HG03442 (cell line): Measurements from ENCODE around the gene MKNK1.

ENCODE experiments used
- ATAC-seq: cut with Tn5 transposase; IDR thresholded peaks from one replicate; pipeline ENCODE4 v1.9.1; 2021; ENCODE audit warnings: mild to moderate bottlenecking, moderate library complexity; ENCODE audit not compliant: unreplicated experiment

Gene MKNK1

DNA sequence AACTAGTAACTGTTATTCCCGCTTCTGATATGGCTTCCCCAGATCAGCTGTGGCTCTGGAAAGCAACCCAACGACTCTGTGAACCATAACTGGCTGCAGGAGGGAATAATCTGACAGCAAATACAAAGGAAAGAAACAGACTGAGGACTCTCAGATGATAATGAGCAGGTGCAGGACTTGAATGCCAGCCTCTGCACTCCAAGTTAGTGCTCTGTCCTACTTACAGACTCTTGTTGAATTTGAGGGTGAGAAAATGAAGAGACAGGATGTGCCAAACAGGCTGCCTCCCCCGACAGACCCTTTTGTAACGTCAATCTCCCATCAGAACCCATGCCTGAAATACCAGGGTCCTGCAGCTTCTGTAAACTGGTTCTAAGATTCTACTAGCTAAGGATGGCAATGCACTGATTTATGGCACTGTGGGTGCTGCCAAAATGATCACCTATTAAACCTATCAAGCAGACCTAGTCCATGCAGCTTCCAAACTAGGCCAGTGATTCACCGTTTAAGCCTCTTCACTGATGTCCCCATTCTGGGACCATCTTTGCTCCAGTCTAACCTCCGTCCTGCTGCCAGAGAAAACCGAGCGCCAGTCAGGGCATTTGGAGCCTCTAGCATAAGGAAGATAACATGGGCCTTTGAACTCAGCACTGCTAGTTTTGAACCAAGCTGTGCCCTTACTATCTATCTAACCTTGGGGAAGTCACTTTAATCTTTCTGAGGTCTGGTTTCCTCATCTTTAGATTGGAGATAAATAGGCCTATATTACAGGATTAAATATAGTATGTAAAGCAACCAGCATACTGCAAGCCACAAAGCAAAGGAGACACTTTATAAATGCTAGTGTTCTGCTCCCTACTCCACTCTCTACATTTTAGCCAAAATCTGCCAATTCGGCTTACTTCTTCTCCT lies 4.8 kb downstream of the MKNK1 start:
- ATAC-seq = no peak

DNA sequence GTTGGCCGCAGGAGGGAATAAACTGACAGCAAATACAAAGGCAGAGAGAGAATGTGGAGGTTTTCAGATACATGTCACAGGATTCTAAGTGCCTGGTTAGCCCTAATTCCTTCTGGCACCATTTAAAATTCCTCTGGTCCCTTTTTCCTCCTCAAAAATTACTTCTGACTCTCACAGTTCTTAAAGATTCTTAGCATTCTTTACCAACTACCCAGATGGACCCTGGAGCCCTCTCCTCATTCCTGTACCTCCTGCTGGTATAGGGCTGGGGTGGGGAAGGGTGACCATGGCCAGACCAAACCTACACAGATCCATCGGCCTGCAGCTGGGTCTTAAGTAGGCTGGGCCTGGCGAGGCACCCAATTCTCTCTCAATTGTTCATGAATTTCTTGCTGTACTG lies 7.2 kb downstream of the MKNK1 start:
- ATAC-seq = no peak

DNA sequence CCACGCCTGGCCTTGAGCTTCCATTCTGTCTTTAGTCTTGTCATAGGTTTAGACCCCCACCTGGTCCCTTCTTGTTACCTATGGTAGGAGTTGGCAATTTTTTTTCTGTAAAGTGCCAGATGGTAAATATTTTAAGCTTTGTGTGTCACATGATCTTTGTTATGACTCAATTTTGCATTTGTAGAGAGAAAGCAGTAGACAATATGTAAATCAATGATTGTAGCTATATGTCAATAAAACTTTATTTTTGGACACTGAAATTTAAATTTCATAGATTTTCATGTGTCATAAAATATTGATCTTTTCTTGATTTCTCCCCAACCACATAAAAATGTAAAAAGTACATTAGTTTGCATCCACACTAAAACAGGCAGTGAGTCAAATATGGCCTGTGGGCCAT lies 8.0 kb downstream of the MKNK1 start:
- no peak for ATAC-seq

DNA sequence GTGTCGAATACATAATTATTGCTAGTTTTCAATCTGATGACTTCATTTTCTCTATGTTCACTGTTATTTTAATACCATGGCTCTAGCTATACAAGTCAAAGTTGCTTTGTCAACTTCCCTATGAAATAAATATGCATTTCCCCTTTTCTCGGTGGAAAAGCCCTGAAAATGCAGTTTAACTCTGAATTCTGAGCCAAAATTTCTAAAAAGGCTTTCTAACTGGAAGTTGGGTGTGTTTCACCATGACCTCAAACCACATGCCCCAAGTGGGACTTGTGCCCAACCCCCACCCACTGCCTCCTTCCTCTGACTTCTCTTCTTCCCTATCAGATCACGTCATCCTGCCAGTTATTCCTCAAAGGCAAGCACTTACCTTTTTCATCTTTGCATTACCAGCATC lies 8.9 kb downstream of the MKNK1 start:
- no peak for ATAC-seq

DNA sequence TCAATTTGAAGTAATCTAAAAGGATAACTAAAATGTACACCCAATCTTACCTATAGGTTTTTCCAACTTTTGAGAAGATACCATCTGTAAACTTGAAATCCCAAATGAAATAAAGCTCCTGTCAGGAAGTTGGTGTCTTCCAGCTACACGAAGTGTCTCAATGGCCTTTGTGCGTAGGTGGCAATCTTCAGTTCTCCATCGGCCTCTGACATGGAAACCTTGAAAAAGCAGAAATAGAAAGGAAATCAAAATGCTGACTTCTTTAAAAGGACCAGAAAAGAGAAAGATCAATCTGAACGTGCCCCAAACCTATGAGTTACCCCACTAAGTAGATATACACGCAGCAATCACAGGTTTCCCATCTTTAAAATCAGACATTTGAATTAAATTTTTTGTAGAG lies 10.0 kb downstream of the MKNK1 start:
- ATAC-seq = no peak

DNA sequence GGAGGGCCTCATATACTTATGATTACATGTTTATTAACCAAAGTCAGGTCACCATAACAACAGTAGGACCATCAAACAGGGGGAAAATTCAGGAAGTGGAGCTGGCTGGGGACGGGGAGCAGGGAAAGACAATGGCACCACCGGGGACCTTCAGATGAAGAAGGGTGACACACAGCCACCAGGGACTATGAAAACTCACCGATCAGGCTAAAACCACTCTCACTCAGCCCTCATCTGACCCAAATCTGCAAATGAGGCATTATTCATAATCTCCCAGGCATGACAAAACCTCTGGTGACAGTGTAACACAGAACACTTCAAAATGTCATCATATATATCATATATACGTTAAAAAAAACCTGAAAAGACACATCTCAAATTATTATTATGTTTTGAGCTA lies 11.2 kb downstream of the MKNK1 start:
- ATAC-seq = no peak

DNA sequence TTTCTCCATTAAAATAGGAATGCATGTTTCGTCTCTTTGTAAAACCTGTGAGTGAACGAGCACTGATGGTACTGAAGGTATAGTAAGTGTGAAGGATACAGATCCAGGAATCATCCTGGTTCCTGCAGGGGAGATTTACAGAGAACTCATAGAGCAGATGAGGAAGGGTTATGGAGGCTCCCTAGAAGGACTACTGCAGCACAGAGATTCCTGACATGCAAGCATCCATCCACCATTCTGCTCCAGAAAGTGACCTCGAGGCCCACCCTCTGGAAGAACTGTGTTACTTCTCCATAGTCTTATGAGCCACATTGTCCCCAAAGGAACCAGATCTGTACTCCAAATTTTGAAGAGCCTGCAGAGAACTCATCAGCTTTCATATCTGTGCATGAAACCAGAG lies 14.5 kb downstream of the MKNK1 start:
- no peak for ATAC-seq

DNA sequence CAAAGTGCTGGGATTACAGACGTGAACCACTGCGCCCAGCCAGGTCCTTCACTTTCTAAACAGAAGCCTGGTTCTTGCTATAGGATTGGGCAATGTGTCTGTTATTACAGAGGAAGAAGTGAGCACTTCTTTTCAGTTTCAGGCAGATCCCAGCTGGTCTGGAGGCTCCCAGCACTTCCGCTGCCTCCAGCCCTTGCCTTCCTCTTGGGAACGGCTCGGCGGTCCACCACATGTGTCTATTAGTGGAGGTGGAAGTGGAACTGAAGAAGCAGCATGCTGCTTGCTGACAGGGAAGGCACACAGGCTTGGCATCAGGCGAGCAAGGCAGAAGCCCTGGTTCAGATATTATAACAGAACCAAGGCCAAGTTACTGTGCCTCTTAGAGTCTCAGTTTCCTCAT lies 17.0 kb downstream of the MKNK1 start:
- no peak for ATAC-seq

DNA sequence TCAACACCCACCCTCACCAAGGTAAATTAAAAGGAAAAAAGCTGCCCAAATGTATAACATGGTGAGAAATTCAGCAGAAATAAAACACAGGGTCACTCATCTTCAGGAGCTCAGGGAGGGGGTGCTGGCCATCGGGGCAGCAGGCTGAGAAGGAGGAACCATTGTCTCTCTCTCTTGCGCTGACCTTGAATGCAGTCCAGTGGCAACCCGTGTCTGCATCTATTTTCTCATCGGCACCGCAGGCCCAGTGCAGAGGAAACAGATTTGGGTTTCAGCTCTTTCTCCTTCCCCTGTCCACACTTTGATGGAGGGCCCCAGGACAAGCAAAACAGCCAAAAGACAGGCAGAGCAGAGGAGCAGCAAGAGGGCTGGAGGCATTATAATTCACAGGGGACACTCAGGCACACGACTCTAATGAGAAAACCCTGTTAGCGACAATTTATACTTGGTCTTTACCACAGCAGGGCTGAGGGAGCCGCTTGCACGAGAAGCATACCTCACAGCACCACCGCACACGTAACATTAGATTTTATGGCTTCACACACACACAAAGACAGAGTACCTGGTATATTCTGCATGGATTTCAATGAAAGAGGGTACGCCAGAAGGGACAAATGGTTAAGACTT lies 18.6 kb downstream of the MKNK1 start:
- no peak for ATAC-seq

DNA sequence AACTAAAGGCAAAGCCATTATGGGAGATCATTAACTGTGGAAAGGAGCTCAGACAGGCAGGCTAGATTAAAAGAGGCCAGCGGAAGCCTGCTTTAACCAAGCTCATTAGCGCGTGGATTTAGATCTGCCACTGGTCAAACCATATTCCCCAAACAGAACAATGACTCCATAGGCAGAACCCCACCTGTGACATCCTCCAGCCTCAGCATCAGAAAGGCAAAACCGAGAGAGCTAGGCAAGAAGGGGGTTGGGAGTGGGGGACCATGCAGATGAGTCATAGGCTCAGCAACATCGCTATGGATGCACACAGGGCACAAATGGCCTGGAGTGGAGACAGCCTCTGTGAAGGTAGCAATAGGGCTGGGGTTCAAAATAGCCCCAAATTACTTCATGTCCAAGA lies 20.6 kb downstream of the MKNK1 start:
- no peak for ATAC-seq

DNA sequence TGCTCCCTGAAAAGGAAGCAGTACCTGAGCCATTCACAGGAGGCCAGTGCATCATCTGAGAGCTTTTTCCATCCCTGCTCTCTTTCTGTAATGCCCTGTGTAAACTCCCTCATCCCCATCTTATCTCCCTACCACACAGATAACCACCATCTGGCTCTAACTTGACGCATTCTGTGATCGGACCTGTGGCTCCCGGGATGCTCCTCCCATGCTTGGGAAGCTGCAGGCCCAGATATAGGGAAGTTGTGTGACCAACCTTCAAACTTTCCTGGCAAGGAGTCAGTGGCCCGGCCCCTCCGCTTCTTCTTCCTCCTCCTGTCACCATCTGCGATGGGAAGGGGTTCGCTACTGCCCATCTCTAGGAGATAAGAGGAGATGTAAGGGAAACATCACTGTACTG lies 21.1 kb downstream of the MKNK1 start:
- ATAC-seq = no peak

DNA sequence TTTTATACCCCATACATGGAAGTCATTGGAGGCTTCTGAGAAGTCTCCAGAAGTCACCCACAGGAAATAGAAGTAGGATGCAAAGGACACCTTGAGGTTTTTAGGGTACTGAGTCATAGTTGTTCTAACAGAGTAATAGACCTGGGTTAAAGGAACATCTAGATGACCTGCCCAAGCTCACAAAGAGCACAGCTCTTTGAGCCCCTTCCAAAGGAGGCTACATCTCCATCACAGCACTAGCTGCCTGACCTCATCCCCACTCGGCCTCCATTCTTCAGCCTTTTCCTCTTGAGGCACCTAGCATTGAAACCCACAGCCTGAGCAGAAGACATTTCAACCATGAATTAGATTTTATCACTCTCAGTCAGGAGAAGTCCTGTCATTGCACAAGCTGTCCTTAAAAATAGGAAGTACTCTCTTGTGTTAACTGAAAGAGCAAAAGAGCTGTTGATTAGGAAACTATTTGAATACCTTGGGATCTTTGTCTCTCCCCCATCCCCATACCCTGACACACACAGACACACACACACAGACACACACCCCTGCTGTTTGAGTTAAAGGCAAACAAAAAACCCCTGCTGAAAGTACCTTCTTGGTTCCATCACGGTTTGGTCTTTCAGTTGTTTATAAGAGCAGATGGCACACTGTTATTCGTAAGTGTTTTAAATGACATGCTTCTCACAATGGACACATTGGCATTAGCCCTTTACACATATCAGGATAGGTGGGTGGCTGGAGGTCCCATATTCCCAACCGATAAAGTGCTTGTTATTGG lies 22.2 kb downstream of the MKNK1 start:
- ATAC-seq = no peak

DNA sequence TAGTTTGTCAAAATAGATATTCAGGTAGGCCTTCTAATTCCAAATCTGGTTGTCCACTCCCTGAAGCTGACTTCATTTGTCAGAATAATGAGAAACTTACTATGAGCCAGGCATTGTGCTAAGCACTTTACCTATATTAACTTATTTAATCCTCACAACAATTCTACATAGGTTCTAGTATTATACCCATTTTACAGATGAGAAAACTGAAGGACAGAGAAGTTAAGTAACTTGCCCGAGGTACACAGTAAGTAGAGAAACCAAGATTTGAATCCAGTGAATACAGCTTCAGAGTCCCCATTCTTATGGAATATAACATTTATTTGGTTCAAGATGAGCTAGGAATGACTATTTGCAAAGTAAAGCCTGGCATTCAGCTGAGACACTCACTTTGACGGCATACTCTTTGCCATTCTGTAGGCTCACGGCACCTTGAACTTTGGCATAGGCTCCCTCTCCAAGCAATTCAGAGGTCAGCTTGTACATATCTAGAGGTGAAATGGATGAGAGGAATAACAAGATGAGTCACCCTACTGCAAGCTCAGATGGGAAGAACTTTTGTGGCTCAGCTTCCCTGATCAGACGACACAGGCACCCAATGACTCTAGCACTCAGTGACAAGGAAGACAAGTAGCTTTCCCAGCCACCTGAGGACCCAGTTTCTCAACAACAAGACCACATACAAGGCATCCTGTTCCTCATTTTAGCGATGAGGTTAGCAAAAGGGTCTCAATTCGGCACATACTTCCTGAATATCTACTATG lies 23.7 kb downstream of the MKNK1 start:
- no peak for ATAC-seq

DNA sequence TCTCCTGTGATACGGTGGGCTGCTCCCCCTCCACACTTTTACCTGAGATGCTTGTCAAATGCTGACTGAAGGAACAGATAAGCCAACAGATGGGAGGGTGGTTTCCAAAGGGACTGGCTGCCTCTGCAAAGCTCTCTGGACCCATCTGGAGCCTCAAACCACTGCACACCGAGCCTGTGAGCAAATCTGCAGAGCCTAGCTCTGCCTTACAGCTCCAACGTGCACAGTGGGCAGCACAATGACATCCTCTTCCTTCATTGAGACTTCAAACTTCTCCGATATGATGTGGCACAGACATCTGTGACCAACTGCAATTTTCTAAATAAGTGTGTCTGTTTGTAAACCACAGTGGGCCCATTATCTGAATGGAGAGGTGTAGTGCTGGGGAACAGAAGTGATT lies 26.4 kb downstream of the MKNK1 start:
- no peak for ATAC-seq

DNA sequence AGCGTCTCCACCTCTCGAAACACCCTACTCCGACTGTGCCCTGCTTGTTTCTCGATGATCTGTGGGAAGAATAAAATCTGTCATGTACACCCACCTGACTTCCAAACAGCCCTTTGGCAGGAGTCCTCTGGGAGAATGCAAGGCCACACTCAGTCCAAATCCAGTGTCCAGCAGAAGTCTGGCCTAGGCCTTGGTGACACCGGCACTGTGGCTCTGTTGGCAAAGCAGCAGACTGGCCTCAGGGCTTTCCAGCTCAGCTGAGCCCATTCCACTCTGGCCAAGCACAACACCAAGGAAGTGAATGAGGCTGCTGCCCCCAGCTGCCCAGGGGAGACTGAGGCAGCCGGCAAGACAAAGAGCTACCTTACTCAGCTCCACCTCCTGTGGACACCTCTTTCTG lies 27.5 kb downstream of the MKNK1 start:
- ATAC-seq = no peak

DNA sequence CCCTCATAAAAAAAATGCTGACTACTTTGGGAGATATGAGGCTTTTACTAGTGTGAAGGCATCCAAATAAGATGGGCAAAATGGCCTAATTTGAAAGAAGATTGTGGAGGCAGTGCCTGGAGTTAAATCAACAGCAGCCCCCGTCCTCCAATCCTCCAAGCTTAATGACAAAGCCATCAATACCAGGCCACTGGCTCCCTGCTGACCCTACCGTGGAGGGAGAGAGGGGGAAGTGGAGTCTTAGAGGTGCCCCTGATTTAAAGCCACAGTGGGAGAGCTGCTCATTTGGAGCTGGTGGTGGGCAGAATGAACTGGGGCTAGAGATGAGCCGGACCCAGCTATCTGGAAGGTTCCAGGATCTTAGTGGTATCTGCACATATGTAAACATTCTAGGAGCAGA lies 28.3 kb downstream of the MKNK1 start:
- no peak for ATAC-seq

DNA sequence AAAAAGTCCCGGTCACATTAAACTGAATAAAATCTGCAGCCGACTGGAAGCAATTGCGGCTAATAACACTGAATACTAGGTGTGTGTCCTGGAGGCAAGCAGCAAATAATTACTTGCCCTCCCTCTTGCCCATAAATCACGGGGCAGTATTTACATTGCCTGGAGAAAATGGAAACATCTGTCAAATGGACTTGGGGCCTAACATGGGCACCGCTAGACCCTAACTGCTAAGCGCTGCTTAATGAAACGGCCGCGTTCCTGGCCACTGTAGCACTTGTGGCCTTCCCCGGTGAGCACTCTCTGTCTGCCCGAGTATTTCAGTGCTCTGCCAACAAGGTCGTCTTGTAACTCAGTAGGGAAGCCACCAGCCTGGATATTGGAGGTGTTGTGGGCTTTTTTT lies 28.8 kb downstream of the MKNK1 start:
- no peak for ATAC-seq

DNA sequence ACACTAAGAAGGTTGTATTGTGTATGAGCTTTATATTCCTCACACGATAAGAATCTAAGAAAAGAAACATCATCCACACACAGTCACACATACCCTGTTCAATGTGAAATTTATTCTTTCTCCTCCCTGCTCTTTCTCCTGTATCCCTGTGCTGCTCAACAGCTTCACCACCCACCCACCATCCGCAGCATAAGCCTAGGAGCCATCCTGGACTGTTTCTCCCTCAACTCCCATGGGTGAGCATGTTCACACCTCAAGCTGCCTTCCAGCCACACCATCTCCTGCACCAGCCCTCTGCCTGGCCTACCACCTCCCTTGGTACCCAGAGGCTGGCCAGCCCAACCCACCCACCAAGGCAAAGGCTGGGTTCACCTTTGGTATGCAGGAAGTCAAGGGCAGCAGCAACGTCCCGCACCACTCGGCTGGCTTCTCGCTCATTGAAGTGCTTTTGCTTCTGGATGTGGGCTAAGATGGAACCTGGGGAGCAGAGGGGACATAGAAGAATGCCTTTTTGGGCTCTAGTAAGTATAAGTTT lies 32.3 kb downstream of the MKNK1 start:
- ATAC-seq = no peak

DNA sequence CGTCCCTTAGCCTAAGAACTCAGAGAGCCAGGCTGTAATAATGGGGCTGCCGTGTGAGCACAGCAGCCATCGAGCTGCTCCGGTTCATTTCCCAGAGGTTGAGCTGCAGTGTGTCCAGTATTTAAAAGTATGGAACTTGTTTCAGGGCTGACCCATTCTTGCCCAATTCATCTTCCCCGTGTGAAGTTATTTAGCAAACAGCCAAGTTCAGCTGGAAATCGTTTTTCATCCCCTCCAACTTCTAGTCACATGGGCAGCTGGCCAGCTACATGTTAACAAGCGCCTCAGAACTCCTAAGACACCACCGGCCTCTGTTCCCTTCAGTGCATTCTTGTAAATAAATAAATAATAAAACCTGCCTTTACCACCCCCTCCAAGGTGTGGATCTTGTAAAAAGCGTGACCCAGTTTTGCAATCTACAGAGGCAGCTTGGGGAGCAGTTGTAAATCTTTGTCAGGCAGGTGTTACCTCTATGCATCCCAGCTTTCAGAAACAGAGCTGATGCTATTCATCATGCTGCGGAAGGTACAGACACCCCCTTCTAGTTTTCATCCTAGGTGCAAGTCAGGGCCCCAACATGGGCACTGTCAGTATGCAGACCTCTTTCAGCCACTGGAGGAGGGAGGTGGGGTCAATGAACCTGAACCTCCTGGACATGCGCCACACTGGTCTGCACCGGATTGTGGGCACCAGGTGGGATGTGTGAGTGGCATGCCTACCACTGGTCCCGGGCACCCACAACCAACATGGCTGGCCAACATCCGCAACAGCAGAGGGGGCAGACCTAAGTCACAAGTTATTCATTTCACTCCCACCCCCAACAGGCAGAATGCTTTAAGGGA lies 34.0 kb downstream of the MKNK1 start:
- no peak for ATAC-seq

DNA sequence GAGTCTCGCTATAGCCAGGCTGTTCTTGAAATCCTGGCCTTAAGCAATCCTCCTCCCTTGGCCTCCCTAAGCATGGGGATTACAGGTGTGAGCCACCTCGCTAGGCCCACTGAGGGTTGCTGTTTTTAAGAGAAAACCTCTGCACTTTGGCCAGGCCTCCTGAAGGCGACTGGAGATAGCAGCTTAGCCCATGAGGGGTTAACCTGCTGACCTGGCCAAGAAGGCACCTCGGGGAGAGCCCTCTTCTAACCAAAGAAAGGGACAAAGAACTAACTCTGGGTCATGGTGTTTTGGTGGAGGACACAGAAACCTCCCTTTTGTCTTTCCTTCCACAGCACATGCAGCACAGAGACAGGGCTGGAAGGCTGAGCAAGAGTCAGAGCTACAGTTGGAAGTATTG lies 35.0 kb downstream of the MKNK1 start:
- ATAC-seq = no peak
